ENCODE measurements around the gene CARMIL1.

The CARMIL1 gene

DNA sequence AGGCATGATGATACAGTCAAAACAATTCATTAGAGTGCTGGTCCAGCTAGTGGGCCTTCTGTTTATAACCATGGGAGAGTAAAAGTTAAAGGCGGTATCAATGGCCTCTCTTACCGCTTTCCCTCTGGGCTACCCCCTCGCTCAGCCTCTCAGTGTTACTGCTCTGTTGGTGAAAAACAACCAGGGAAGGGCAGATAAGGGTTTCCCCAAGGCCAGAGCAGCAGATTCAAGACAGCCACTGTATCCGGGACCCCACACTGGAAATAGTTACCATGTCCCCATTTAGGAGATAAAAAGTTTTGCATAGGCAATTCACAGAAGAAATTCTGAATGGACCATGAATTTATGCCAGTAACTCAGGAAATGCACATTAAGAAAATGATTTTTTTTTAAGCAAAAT is 386.3 kb downstream of the CARMIL1 start:
- TF ChIP-seq, protein P1, sequence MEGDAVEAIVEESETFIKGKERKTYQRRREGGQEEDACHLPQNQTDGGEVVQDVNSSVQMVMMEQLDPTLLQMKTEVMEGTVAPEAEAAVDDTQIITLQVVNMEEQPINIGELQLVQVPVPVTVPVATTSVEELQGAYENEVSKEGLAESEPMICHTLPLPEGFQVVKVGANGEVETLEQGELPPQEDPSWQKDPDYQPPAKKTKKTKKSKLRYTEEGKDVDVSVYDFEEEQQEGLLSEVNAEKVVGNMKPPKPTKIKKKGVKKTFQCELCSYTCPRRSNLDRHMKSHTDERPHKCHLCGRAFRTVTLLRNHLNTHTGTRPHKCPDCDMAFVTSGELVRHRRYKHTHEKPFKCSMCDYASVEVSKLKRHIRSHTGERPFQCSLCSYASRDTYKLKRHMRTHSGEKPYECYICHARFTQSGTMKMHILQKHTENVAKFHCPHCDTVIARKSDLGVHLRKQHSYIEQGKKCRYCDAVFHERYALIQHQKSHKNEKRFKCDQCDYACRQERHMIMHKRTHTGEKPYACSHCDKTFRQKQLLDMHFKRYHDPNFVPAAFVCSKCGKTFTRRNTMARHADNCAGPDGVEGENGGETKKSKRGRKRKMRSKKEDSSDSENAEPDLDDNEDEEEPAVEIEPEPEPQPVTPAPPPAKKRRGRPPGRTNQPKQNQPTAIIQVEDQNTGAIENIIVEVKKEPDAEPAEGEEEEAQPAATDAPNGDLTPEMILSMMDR (conservative IDR thresholded peaks at IDR 0.05; ENCODE audit: low read length) = no peak
- H3K4me3 ChIP-seq (ENCODE audit: low read length) = no peak overlapping the region
- no peak for DNase-seq (ENCODE audit: low read depth)

DNA sequence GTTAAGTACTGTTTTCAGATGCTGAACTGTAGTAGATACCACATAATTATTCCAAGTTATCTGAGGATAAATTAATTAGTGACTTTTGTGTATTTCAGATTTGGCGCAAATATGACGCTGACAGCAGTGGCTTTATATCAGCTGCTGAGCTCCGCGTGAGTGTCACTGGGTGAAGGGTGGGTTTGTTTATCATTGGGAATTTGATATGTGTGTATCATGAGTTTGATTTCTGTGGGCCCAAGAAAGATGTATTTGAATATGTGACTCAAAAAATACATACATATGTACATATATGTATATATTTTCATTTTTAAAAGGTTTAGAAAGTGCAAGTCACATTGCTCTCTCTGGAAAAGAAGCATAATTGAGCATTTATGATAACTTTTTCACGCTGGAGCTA is 390.2 kb downstream of the CARMIL1 start:
- TF ChIP-seq, protein P1 (conservative IDR thresholded peaks at IDR 0.05; ENCODE audit: low read length) = no peak

More for the DNA sequence above, 390.2 kb downstream of the CARMIL1 start:
- H3K4me3 ChIP-seq (ENCODE audit: low read length) = no peak overlapping the region
- no peak for DNase-seq (ENCODE audit: low read depth)
